GM12801 (cell line): ENCODE data around the gene SYNC.

Source experiments
- CTCF ChIP-seq: IDR thresholded peaks from one replicate; pipeline ENCODE4 v1.5.1; 2011; ENCODE audit warnings: control low read depth; ENCODE audit not compliant: insufficient read length; ENCODE audit errors: extremely low read depth

The SYNC gene

GRCh38 chr1:32733582-32734321, 31.2 kb upstream of the SYNC start:
- TF ChIP-seq CTCF: no peak

- no peak for TF ChIP-seq CTCF
These were observed 26.9 kb upstream of the SYNC start for GRCh38 chr1:32729254-32730046.

- no peak for TF ChIP-seq CTCF
These were observed 26.0 kb upstream of the SYNC start for GRCh38 chr1:32728413-32729077.

- no peak for TF ChIP-seq CTCF
These were observed 25.3 kb upstream of the SYNC start for GRCh38 chr1:32727876-32728275.

GRCh38 chr1:32725615-32725982, 23.0 kb upstream of the SYNC start:
- no peak for TF ChIP-seq CTCF

GRCh38 chr1:32724678-32725614, 22.4 kb upstream of the SYNC start:
- TF ChIP-seq CTCF: no peak
